ENCODE results near the gene ZSWIM3.
A peak's percentile ranks its signal among the peaks of the same experiment; 100 is the strongest.

The ZSWIM3 gene

GRCh38 chr20:45832619-45833018 lies 24.8 kb upstream of the ZSWIM3 start:
- FAIRE-seq: no peak
- DNase-seq (ENCODE audit: insufficient read length, low spot score): no peak

GRCh38 chr20:45833030-45833882 lies 24.2 kb upstream of the ZSWIM3 start, which contains the start of gene SNX21:
Gene SNX21, plus strand, starts transcription at chr20:45833799. Its CDS starts 121 bp downstream, at chr20:45833920.
- FAIRE-seq (no peak), DNase-seq (ENCODE audit: insufficient read length, low spot score) (peak; percentile 49)

- DNase-seq (ENCODE audit: insufficient read length, low spot score) (peak; percentile 41), FAIRE-seq (no peak)
These were observed 23.3 kb upstream of the ZSWIM3 start for GRCh38 chr20:45833883-45834796.

- DNase-seq (ENCODE audit: insufficient read length, low spot score): no peak
- no peak for FAIRE-seq
These were observed 22.6 kb upstream of the ZSWIM3 start for GRCh38 chr20:45834797-45835161.

- FAIRE-seq (no peak), DNase-seq (ENCODE audit: insufficient read length, low spot score) (no peak)
These were observed 22.1 kb upstream of the ZSWIM3 start for GRCh38 chr20:45835329-45835765.

GRCh38 chr20:45835825-45836224 lies 21.6 kb upstream of the ZSWIM3 start:
- no peak for FAIRE-seq
- no peak for DNase-seq (ENCODE audit: insufficient read length, low spot score)

GRCh38 chr20:45836841-45837240 lies 20.6 kb upstream of the ZSWIM3 start:
- FAIRE-seq (no peak), DNase-seq (ENCODE audit: insufficient read length, low spot score) (no peak)

- FAIRE-seq: no peak
- DNase-seq (ENCODE audit: insufficient read length, low spot score): no peak
These were observed 16.7 kb upstream of the ZSWIM3 start for GRCh38 chr20:45840700-45841198.

GRCh38 chr20:45841407-45842129 lies 15.8 kb upstream of the ZSWIM3 start:
- DNase-seq (ENCODE audit: insufficient read length, low spot score): no peak
- FAIRE-seq: no peak

- peak; percentile 48 for DNase-seq (ENCODE audit: insufficient read length, low spot score)
- FAIRE-seq: no peak
These were observed 15.1 kb upstream of the ZSWIM3 start for GRCh38 chr20:45842169-45842812.

- FAIRE-seq: no peak
- DNase-seq (ENCODE audit: insufficient read length, low spot score): no peak
These were observed 13.9 kb upstream of the ZSWIM3 start for GRCh38 chr20:45843506-45843905.

- no peak for DNase-seq (ENCODE audit: insufficient read length, low spot score)
- no peak for FAIRE-seq
These were observed 12.0 kb upstream of the ZSWIM3 start for GRCh38 chr20:45845452-45845851.

- FAIRE-seq (no peak), DNase-seq (ENCODE audit: insufficient read length, low spot score) (no peak)
These were observed 9.0 kb upstream of the ZSWIM3 start for GRCh38 chr20:45848421-45848820.

GRCh38 chr20:45848969-45849582 lies 8.3 kb upstream of the ZSWIM3 start:
- FAIRE-seq (no peak), DNase-seq (ENCODE audit: insufficient read length, low spot score) (no peak)

GRCh38 chr20:45850238-45850637 lies 7.2 kb upstream of the ZSWIM3 start:
- FAIRE-seq (no peak), DNase-seq (ENCODE audit: insufficient read length, low spot score) (no peak)

- no peak for FAIRE-seq
- DNase-seq (ENCODE audit: insufficient read length, low spot score): no peak
These were observed 6.5 kb upstream of the ZSWIM3 start for GRCh38 chr20:45850926-45851325.

GRCh38 chr20:45851501-45851900 lies 5.9 kb upstream of the ZSWIM3 start:
- DNase-seq (ENCODE audit: insufficient read length, low spot score) (no peak), FAIRE-seq (no peak)

GRCh38 chr20:45852326-45852725 lies 5.1 kb upstream of the ZSWIM3 start:
- FAIRE-seq: no peak
- no peak for DNase-seq (ENCODE audit: insufficient read length, low spot score)

GRCh38 chr20:45853484-45853883 lies 3.9 kb upstream of the ZSWIM3 start:
- no peak for FAIRE-seq
- no peak for DNase-seq (ENCODE audit: insufficient read length, low spot score)

GRCh38 chr20:45857882-45858216 lies 435 bp downstream of the ZSWIM3 start:
- no peak for FAIRE-seq
- peak; percentile 63 for DNase-seq (ENCODE audit: insufficient read length, low spot score)
